Stomach (tissue), 4 donors: ENCODE results near the gene TBPL2.

Source experiments
- CTCF ChIP-seq, 7 experiments: fragments of 450-650 bp in 4 of 7; fragments of 200-600 bp in 3 of 7; sonication (generic) in 3 of 7; IDR thresholded peaks; one replicate each; pipeline ENCODE4 v1.5.1; 2016 to 2019; ENCODE audit warnings: antibody characterized with exemption in 7 of 7, control low read depth in 2 of 7, mild to moderate bottlenecking in 1 of 7
- EP300 ChIP-seq: sonication (generic); formaldehyde crosslinking; IDR thresholded peaks from one replicate; pipeline ENCODE4 v1.6.1; 2017; ENCODE audit warnings: antibody characterized with exemption
- POLR2A ChIP-seq, 4 donors: fragments of 450-650 bp; IDR thresholded peaks; one replicate each; pipeline ENCODE4 v1.6.1; 2016; ENCODE audit warnings: antibody characterized with exemption in 4 of 4, control low read depth in 2 of 4, mild to moderate bottlenecking in 1 of 4, moderate library complexity in 1 of 4
- POLR2AphosphoS5 ChIP-seq, 3 donors: sonication (generic); formaldehyde crosslinking; IDR thresholded peaks; one replicate each; pipeline ENCODE4 v1.6.1; 2016; ENCODE audit warnings: antibody characterized with exemption in 3 of 3

- TF ChIP-seq POLR2AphosphoS5 (IDR thresholded peaks at IDR 0.05), result no peak
- no peak for TF ChIP-seq CTCF (IDR thresholded peaks at IDR 0.05)
- no peak for TF ChIP-seq POLR2A (IDR thresholded peaks at IDR 0.05)
- no peak for TF ChIP-seq EP300
Observed at GRCh38 chr14:55433880-55434804, 6.3 kb downstream of the TBPL2 start.
